Activated CD8-positive, alpha-beta memory T cell treated with anti-CD3 and anti-CD28 coated beads, Interleukin-2, amount 50 U/mL, for 1 hour (primary cell): ENCODE data around the gene DCAF8.

Experiments used
- DNase-seq: peaks from one replicate; pipeline ENCODE4 v3.0.0-alpha.2; 2020; ENCODE audit errors: extremely low read depth

The DCAF8 gene

GRCh38 chr1:160261556-160261892 lies 825 bp downstream of the DCAF8 start:
- DNase-seq = peak; percentile 51

DNA sequence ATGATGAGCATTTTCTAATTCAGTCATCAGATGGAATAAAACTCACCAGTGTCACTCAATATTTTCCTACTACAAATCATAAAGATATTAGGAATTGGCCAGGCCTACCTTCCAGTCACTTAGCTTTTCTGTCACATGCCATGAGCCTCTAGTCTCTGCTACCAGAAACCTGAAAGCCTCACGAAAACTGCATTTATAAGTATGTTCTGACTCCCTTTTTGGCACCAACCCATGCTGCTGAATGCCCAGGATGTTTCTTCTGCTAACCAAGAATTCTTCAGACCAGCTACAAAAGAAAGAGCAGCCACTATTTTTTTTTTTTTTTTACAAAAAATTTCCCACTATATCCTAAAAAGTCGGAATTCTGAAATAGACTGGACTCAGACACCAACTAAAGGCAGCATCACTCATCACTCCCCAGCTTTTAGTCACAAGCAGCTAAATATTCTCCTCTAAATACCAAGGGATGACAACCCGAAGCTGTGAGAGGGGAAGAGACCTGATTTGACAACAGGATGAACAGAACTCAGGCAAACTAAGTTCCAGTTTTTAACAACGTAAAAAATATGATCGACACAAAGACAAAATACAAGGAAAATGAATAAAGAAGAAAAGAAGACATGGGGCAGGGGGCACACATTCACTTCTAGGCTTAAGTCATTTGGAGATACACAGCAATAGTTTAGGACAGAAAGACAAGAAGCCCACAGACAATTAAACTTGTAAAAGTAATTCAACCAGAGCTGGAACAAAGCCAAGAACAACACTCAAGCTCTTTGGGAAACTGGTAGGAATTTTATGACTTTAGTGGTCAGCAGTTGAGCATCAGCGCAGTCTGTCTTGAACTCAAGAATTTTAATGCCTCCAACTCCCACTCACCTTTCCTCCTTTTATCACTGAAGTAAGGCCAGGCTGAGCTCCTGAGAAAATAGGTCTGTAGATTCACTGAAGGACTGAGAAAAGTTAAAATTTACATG lies 1.7 kb downstream of the DCAF8 start:
- no peak for DNase-seq

GRCh38 chr1:160258177-160258798 lies 4.1 kb downstream of the DCAF8 start:
- DNase-seq = no peak

DNA sequence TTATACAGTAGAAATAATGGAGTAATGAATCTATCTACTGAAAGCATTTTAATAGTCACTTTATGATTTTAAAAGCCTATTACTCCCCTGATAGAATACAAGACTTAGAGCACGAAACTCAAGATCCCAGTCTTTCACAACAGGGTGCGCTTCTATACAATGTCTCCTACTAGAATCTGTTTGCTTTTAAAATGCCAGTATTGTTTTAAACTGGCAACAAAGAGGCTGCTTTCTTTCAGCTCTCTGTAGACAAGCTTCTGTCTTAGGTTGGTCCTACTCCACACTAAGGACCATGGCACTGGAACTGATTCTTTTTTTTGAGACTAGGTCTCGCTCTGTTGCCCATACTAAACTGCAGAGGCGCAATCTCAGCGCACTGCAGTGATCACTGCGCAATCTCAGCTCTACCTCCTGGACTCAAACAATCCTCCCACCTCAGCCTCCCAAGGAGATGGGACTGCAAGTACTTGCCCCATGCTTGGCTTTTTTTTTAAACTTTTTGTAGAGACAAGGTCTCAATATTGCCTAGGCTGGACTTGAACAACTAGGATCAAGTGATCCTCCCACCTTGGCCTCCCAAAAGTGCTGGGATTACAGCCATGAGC lies 4.8 kb downstream of the DCAF8 start:
- DNase-seq = no peak

- DNase-seq = no peak
Measured at GRCh38 chr1:160256396-160257046, 5.8 kb downstream of the DCAF8 start.

DNA sequence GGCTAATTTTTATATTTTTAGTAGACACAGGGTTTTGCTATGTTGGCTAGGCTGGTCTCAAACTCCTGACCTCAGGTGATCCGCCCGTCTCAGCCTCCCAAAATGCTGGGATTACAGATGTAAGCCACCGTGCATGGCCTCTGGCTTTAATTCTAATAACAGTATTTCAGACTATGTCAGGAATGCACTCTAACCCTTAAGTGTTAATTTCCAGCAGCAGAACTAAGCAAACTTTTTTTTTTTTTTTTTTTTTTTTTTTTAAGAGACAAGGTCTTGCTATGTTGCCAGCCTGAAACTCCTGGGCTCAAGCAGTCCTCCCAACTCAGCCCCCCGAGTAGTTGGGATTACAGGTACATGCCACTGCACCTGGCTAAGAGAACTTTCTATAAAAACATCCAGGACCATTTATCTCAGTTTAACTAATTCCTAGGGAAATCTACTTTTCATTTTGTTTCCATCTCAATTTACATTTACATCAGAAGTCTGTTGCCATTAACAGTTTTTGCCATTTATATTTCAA lies 6.5 kb downstream of the DCAF8 start:
- no peak for DNase-seq

GRCh38 chr1:160251687-160252526 lies 10.4 kb downstream of the DCAF8 start:
- no peak for DNase-seq

- no peak for DNase-seq
Measured at GRCh38 chr1:160251011-160251410, 11.3 kb downstream of the DCAF8 start.

DNA sequence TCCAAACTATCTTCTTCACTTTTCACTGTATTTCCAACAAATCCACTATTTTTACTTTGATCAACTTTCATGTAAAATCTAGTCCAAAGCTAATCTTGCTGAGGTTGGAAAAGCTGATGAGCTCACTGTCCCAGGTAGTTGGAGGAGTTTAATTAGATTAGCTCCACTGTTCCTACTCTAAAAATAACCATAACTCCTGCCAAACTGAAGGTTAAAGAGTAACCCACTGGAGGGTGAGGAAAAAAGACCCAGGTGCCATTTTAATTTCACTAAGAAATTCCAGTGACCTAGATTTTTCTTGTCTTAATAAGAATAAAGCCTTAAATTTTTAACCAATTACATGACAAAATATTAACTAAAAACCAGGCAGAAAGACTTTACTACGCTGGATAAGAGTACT lies 15.3 kb downstream of the DCAF8 start:
- no peak for DNase-seq

DNA sequence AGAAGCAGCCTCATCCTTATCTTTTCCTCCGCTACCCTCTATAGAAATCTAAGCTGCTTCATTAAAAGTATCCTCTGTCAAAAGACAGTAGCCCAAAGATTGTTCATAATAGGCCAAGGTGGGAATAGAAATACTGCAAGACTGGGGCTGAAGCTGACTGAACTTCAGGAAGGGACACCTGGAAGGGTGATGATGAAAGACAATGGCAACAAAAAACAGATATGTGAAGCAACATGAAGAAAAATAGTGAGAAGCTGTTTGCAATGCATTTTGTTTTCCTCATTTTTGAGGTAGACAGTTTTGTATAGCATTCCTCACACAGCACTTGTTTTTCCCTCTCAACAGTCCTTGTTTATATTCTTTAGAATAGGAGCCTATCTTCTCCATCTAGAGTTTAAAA lies 16.9 kb downstream of the DCAF8 start:
- DNase-seq = no peak

GRCh38 chr1:160244209-160244608 lies 18.1 kb downstream of the DCAF8 start:
- no peak for DNase-seq

- DNase-seq = no peak
Measured at GRCh38 chr1:160243767-160244166, 18.6 kb downstream of the DCAF8 start.

GRCh38 chr1:160239582-160240299 lies 22.6 kb downstream of the DCAF8 start:
- DNase-seq = no peak

DNA sequence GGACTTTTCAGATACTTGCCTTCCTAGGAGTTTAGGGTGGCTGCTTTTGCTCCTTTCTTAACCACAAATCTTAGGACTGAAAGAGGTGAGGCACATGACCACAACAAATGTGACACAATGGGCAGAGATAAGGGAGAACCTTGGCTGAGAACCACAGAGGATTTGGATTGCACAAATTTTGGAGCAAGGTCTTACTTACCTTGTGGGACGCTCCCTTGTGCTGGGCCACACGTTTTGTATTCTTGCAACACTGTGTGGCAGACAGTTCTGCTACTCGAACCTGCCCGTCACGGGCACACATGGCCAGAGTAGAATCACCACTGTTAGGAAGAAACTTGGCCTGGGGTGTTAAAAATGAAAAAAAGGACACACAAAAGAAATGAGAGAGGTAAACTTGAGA lies 23.9 kb downstream of the DCAF8 start:
- no peak for DNase-seq

DNA sequence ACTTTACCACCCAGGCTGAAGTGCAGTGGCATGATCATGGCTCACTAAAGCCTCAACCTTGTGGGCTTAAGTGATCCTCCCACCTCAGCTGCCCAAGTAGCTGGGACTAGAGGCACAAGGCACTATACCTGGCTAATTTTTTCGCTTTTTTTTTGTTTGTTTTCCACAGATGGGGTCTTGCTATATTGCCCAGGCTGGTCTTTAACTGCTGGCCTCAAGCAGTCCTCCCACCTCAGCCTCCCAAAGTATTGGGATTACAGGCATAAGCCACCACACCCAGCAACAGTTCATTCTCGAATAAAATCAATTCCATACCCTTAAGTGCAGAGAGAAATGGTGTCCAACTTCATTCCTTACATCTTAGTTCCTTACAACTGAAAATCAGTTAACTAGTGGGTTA lies 24.8 kb downstream of the DCAF8 start:
- no peak for DNase-seq

- DNase-seq = no peak
Measured at GRCh38 chr1:160236806-160237205, 25.5 kb downstream of the DCAF8 start.

- DNase-seq = no peak
Measured at GRCh38 chr1:160232911-160233310, 29.4 kb downstream of the DCAF8 start.

DNA sequence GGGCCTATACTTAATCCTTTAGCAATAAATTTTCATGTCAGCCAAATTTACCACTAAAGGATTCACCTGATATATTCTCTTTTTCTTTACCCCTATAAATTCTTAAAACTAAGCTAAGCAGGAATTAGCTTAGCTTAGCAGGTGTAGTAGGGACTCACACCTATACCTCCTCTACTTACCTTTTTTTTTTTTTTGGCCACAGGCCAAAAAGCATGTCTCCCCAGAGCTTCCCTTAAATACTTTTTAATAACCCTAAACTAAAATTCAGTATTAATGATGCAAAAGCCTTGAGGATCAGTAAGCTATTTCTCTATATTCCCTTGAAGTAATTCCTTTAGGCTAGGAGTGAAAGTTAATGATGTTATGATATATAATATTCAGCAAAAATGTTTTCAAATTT lies 33.9 kb downstream of the DCAF8 start:
- DNase-seq = no peak

- DNase-seq = no peak
Measured at GRCh38 chr1:160227561-160227960, 34.8 kb downstream of the DCAF8 start.

DNA sequence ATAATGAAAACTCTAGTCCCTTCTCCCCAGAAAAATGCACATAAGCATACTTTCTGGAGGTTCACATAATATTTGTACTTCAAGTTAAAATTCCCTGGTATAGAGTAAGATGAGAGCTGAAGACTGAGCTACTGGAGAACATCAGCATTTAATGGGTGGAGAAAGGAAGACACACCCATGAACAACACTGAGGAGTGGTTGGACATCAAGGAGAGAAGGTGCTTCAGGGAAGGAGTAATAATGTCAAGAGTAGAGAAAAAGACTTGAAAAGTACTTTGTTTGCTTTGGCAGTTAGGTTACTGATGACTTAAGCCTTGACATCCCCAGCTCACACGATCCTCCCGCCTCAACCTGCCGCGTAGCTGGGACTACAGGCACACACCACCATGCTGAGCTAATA lies 35.3 kb downstream of the DCAF8 start:
- no peak for DNase-seq

DNA sequence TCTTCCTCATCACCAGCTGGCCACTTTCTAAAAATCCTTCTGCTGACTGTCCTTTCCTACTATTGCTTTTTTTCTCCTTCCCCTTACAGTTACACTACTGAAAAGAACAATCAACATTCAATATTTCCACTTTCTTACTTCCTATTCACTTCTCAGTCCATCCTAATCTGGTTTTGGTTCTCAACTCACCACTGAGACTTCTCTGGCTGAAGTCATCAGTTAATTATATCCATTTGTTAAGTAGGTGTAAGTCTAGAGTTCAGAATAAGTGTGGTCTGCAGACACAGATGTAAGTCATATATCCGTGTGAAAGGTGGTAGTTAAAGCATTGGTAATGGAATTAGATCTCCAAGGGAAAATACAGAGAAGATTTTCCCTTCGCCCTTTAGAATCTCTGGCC lies 35.7 kb downstream of the DCAF8 start:
- DNase-seq = no peak
